ENCODE measurements around the gene RAPGEF6.

Gene RAPGEF6

DNA sequence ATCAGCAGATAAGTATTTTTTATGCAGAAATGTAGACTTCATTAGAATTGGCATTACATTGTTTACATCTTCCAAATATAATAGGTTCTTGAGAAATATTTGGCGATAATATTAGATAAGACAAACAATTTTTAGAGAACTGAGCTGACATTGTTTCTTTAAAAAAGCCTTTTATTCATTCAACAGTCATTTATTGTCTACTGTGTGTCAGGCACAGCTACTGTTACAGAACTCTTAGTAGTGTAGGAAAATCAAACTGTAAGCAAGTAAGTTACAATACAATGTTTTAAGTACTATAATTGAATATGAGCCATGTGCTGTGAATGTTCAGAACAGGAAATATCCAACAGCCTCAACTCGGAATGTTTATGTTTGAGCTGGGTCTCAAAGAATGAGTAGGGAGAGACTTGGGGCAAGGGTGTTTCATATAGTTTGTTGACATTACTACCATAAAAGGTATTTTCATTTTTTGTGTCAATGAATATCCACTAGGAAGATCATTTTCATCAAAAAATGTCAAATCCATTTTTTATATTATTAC, 257.2 kb downstream of the RAPGEF6 start:
- Mint-ChIP-seq H3K27ac (peak overlapping the region; percentile 90), H3K4me3 (peak overlapping the region; percentile 48), H3K4me1 (ENCODE audit: low read depth) (peaks cover 74% of the 10 kb centered on the region), H3K9me3 (no peaks in the 10 kb centered on the region), H3K27me3 (ENCODE audit: low read depth) (no peaks in the 10 kb centered on the region), H3K36me3 (ENCODE audit: low read depth) (peaks cover 47% of the 10 kb centered on the region)
- no peak for DNase-seq (ENCODE audit: low spot score)

GRCh38 chr5:131377346-131377745, 257.7 kb downstream of the RAPGEF6 start:
- no peaks in the 10 kb centered on the region for H3K27me3 Mint-ChIP-seq (ENCODE audit: low read depth)
- no peak for DNase-seq (ENCODE audit: low spot score)
- peak overlapping the region; percentile 90 for H3K27ac Mint-ChIP-seq
- peaks cover 46% of the 10 kb centered on the region for H3K36me3 Mint-ChIP-seq (ENCODE audit: low read depth)
- no peaks in the 10 kb centered on the region for H3K9me3 Mint-ChIP-seq
- peaks cover 73% of the 10 kb centered on the region for H3K4me1 Mint-ChIP-seq (ENCODE audit: low read depth)
- H3K4me3 Mint-ChIP-seq: peak overlapping the region; percentile 13

DNA sequence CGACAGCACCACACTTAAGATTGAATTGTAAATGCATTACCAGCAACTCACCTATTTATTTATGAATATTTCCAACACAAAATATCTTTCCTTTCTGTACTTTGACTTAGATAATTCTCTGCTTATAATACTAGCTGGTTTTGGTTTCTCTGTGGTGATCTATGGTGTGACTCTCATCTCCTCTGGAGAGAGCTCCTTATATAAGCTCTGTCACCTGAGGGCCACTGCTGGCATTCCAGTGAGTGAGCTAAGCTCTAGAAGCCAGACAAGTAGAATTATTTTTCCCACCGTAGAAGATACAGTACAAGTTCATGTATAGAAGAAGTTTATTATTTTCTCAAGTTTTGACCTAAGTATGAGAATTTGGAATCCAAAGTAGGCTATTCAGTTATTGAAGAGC, 259.7 kb downstream of the RAPGEF6 start:
- H3K9me3 Mint-ChIP-seq: no peaks in the 10 kb centered on the region
- peak overlapping the region; percentile 62 for H3K27ac Mint-ChIP-seq
- H3K27me3 Mint-ChIP-seq (ENCODE audit: low read depth): no peaks in the 10 kb centered on the region
- peaks cover 73% of the 10 kb centered on the region for H3K4me1 Mint-ChIP-seq (ENCODE audit: low read depth)
- DNase-seq (ENCODE audit: low spot score): no peak
- peak overlapping the region; percentile 3 for H3K4me3 Mint-ChIP-seq
- peaks cover 51% of the 10 kb centered on the region for H3K36me3 Mint-ChIP-seq (ENCODE audit: low read depth)

All from T-helper 2 cell treated with Interferon-gamma antibody and Interleukin-4, amounts not matched to agents 5 μg/mL and 100 μg/mL, for 36 hours (primary cell).